ENCODE results near the gene DNAH14.
A peak's percentile ranks its signal among the peaks of the same experiment; 100 is the strongest.

DNAH14 gene

DNA sequence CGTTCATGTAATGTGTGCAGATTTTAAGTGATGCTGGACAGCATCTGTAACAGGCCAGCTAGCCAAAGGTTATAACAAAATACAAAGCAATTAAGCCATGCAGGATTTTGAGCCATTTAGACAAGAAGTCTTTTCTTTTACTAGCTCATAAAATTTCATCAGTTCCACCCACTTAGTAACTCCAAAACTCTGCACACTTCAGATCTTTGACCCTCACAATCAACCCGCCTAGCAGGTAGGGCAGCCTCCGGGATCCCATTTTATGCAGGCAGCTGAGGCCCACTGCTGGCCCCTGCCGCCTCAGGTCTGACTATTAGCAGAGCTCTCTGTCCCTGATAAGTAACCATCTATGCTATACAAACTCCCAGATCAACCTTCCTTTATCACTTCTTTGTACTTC is 489.1 kb downstream of the DNAH14 start:
- no peak for DNase-seq (ENCODE audit: low read depth, low spot score)
- Histone ChIP-seq H3K9ac (ENCODE audit: insufficient read length, low read depth) (no peak overlapping the region), H3K27me3 (ENCODE audit: insufficient read depth, insufficient read length) (no peaks in the 10 kb centered on the region), H3K4me3 (ENCODE audit: insufficient read length, low read depth) (no peak overlapping the region), H3K9me3 (ENCODE audit: insufficient read depth, low read length) (no peaks in the 10 kb centered on the region), H3K4me1 (ENCODE audit: insufficient read depth, insufficient read length) (no peaks in the 10 kb centered on the region), H3K36me3 (ENCODE audit: insufficient read depth, insufficient read length, low read length) (peaks cover 95% of the 10 kb centered on the region)
- TF ChIP-seq YY1 (IDR thresholded peaks at IDR 0.05; ENCODE audit: insufficient read depth, insufficient read length) (no peak), ZNF274 (IDR thresholded peaks at IDR 0.05; ENCODE audit: low read depth, low read length) (no peak), SUZ12 (IDR thresholded peaks at IDR 0.05; ENCODE audit: extremely low read depth, insufficient read depth, insufficient read length) (no peak)

GRCh38 chr1:225422031-225422605 is 492.6 kb downstream of the DNAH14 start:
- Histone ChIP-seq H3K4me3 (ENCODE audit: insufficient read length, low read depth) (no peak overlapping the region), H3K27me3 (ENCODE audit: insufficient read depth, insufficient read length) (peaks cover 4% of the 10 kb centered on the region), H3K9ac (ENCODE audit: insufficient read length, low read depth) (no peak overlapping the region), H3K9me3 (ENCODE audit: insufficient read depth, low read length) (no peaks in the 10 kb centered on the region), H3K36me3 (ENCODE audit: insufficient read depth, insufficient read length, low read length) (peaks cover 63% of the 10 kb centered on the region), H3K4me1 (ENCODE audit: insufficient read depth, insufficient read length) (peaks cover 2% of the 10 kb centered on the region)
- no peak for DNase-seq (ENCODE audit: low read depth, low spot score)
- TF ChIP-seq YY1 (IDR thresholded peaks at IDR 0.05; ENCODE audit: insufficient read depth, insufficient read length) = no peak
- no peak for TF ChIP-seq ZNF274 (IDR thresholded peaks at IDR 0.05; ENCODE audit: low read depth, low read length)
- no peak for TF ChIP-seq SUZ12 (IDR thresholded peaks at IDR 0.05; ENCODE audit: extremely low read depth, insufficient read depth, insufficient read length)

- Histone ChIP-seq H3K9me3 (ENCODE audit: insufficient read depth, low read length) (no peaks in the 10 kb centered on the region), H3K4me3 (ENCODE audit: insufficient read length, low read depth) (no peak overlapping the region), H3K4me1 (ENCODE audit: insufficient read depth, insufficient read length) (peaks cover 2% of the 10 kb centered on the region), H3K36me3 (ENCODE audit: insufficient read depth, insufficient read length, low read length) (peaks cover 54% of the 10 kb centered on the region), H3K9ac (ENCODE audit: insufficient read length, low read depth) (no peak overlapping the region), H3K27me3 (ENCODE audit: insufficient read depth, insufficient read length) (peaks cover 6% of the 10 kb centered on the region)
- TF ChIP-seq YY1 (IDR thresholded peaks at IDR 0.05; ENCODE audit: insufficient read depth, insufficient read length) (no peak), SUZ12 (IDR thresholded peaks at IDR 0.05; ENCODE audit: extremely low read depth, insufficient read depth, insufficient read length) (no peak), ZNF274 (IDR thresholded peaks at IDR 0.05; ENCODE audit: low read depth, low read length) (no peak)
- DNase-seq (ENCODE audit: low read depth, low spot score) = no peak
Measured at GRCh38 chr1:225422795-225423517, 493.5 kb downstream of the DNAH14 start.

DNA sequence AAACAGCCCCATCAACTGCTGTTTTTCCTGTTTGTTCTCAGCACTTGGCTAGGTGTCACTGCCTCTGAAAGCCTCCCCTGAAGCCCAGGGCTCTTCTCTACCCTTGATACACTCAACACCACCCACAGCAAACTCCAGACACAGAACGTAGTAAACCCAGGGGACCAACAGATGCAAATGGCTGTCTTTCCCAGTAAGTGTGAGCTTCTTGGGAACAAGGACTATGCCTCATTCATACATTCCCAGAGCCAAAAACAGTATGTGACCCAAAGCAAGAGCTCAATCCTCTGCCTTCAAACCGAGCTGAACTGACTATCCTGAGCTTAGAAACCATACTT is 494.0 kb downstream of the DNAH14 start:
- TF ChIP-seq SUZ12 (IDR thresholded peaks at IDR 0.05; ENCODE audit: extremely low read depth, insufficient read depth, insufficient read length) (no peak), ZNF274 (IDR thresholded peaks at IDR 0.05; ENCODE audit: low read depth, low read length) (no peak), YY1 (IDR thresholded peaks at IDR 0.05; ENCODE audit: insufficient read depth, insufficient read length) (no peak)
- Histone ChIP-seq H3K9ac (ENCODE audit: insufficient read length, low read depth) (no peak overlapping the region), H3K36me3 (ENCODE audit: insufficient read depth, insufficient read length, low read length) (peaks cover 49% of the 10 kb centered on the region), H3K27me3 (ENCODE audit: insufficient read depth, insufficient read length) (peaks cover 6% of the 10 kb centered on the region), H3K4me3 (ENCODE audit: insufficient read length, low read depth) (no peak overlapping the region), H3K4me1 (ENCODE audit: insufficient read depth, insufficient read length) (peaks cover 2% of the 10 kb centered on the region), H3K9me3 (ENCODE audit: insufficient read depth, low read length) (no peaks in the 10 kb centered on the region)
- DNase-seq (ENCODE audit: low read depth, low spot score) = no peak

DNA sequence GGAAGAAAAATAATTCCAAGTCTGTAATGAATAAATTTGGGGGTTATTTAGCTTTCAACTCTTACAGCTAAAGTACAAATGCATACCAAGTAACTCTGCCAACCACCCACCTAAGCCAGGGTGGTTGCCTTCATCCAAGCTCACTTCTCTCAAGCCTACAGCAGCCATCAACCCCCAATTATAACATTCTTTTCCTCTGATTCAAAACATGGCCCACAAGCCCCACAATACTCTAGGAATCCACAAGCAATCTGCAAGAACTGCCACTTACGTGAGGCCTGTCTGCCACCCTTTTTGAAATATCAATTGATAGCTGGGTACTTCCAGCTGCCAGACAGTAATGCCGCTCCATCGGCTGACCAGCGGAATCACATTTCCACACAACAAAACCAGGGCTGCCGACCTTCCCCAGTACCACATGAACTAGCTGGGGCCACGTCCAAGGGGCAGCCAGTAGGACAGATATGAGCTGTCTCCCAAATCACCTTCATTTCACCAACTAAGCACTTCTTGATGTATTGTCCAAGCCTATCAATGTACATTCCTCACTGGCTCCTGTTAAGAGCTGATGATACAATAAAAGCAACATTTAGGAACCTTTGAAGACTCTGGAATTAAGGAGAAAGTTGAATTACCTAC is 495.2 kb downstream of the DNAH14 start:
- TF ChIP-seq YY1 (IDR thresholded peaks at IDR 0.05; ENCODE audit: insufficient read depth, insufficient read length) = no peak
- no peak for TF ChIP-seq ZNF274 (IDR thresholded peaks at IDR 0.05; ENCODE audit: low read depth, low read length)
- no peak for TF ChIP-seq SUZ12 (IDR thresholded peaks at IDR 0.05; ENCODE audit: extremely low read depth, insufficient read depth, insufficient read length)
- Histone ChIP-seq H3K9me3 (ENCODE audit: insufficient read depth, low read length) (no peaks in the 10 kb centered on the region), H3K4me1 (ENCODE audit: insufficient read depth, insufficient read length) (peaks cover 2% of the 10 kb centered on the region), H3K9ac (ENCODE audit: insufficient read length, low read depth) (no peak overlapping the region), H3K27me3 (ENCODE audit: insufficient read depth, insufficient read length) (peaks cover 6% of the 10 kb centered on the region), H3K4me3 (ENCODE audit: insufficient read length, low read depth) (no peak overlapping the region), H3K36me3 (ENCODE audit: insufficient read depth, insufficient read length, low read length) (peaks cover 37% of the 10 kb centered on the region)
- no peak for DNase-seq (ENCODE audit: low read depth, low spot score)

GRCh38 chr1:225425201-225425786 is 495.8 kb downstream of the DNAH14 start:
- H3K4me3 ChIP-seq (ENCODE audit: insufficient read length, low read depth) = no peak overlapping the region
- TF ChIP-seq SUZ12 (IDR thresholded peaks at IDR 0.05; ENCODE audit: extremely low read depth, insufficient read depth, insufficient read length) (no peak), YY1 (IDR thresholded peaks at IDR 0.05; ENCODE audit: insufficient read depth, insufficient read length) (no peak), ZNF274 (IDR thresholded peaks at IDR 0.05; ENCODE audit: low read depth, low read length) (no peak)
- peak overlapping the region; percentile 23 for H3K9ac ChIP-seq (ENCODE audit: insufficient read length, low read depth)
- H3K27me3 ChIP-seq (ENCODE audit: insufficient read depth, insufficient read length) = peaks cover 6% of the 10 kb centered on the region
- H3K36me3 ChIP-seq (ENCODE audit: insufficient read depth, insufficient read length, low read length) = peaks cover 31% of the 10 kb centered on the region
- H3K4me1 ChIP-seq (ENCODE audit: insufficient read depth, insufficient read length) = peaks cover 2% of the 10 kb centered on the region
- peaks cover 4% of the 10 kb centered on the region for H3K9me3 ChIP-seq (ENCODE audit: insufficient read depth, low read length)
- DNase-seq (ENCODE audit: low read depth, low spot score) = no peak

Data from NT2/D1 (cell line).